ENCODE measurements around the gene PXYLP1. TPM values are rescaled to one million over a fixed set of nuclear protein-coding genes. Genes with fewer than 3 reads are reported as not detected.

The PXYLP1 gene
- polyA plus RNA-seq, 1 experiment = 11.2 TPM

- no peak for DNase-seq (ENCODE audit: low read depth)
- Histone ChIP-seq H3K36me3 (ENCODE audit: control insufficient read depth, insufficient read depth, low read length) (no peaks in the 10 kb centered on the region; the same call in 1 of the 2 replicates), H3K27me3 (ENCODE audit: control insufficient read depth, insufficient read depth, low read length) (peaks cover 3% of the 10 kb centered on the region), H3K4me3 (ENCODE audit: low read depth, low read length) (no peak overlapping the region)
- TF ChIP-seq, protein P1, sequence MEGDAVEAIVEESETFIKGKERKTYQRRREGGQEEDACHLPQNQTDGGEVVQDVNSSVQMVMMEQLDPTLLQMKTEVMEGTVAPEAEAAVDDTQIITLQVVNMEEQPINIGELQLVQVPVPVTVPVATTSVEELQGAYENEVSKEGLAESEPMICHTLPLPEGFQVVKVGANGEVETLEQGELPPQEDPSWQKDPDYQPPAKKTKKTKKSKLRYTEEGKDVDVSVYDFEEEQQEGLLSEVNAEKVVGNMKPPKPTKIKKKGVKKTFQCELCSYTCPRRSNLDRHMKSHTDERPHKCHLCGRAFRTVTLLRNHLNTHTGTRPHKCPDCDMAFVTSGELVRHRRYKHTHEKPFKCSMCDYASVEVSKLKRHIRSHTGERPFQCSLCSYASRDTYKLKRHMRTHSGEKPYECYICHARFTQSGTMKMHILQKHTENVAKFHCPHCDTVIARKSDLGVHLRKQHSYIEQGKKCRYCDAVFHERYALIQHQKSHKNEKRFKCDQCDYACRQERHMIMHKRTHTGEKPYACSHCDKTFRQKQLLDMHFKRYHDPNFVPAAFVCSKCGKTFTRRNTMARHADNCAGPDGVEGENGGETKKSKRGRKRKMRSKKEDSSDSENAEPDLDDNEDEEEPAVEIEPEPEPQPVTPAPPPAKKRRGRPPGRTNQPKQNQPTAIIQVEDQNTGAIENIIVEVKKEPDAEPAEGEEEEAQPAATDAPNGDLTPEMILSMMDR (IDR thresholded peaks at IDR 0.05; ENCODE audit: insufficient read depth, low read depth, low read length) = no peak
- POLR2A ChIA-PET = no interaction called here
- CTCF ChIA-PET = interaction anchor here (1.5 to 2.4 kb wide), 3 partner anchors 11 to 31 kb away, joined by 3 to 8 read pairs (median 4); no protein-coding TSS in a partner anchor
These were observed 34.6 kb downstream of the PXYLP1 start for GRCh38 chr3:141266186-141266585.

- H3K27me3 ChIP-seq (ENCODE audit: control insufficient read depth, insufficient read depth, low read length) = peaks cover 5% of the 10 kb centered on the region
- no peak overlapping the region for H3K4me3 ChIP-seq (ENCODE audit: low read depth, low read length)
- no peak for DNase-seq (ENCODE audit: low read depth)
- CTCF ChIA-PET = interaction anchor here (1.0 to 2.4 kb wide), 3 partner anchors 12 to 32 kb away, joined by 3 to 8 read pairs (median 4); no protein-coding TSS in a partner anchor
- POLR2A ChIA-PET = no interaction called here
- TF ChIP-seq, protein P1 (IDR thresholded peaks at IDR 0.05; ENCODE audit: insufficient read depth, low read depth, low read length) = no peak
- H3K36me3 ChIP-seq (ENCODE audit: control insufficient read depth, insufficient read depth, low read length) = no peaks in the 10 kb centered on the region; the same call in 1 of the 2 replicates
These were observed 35.4 kb downstream of the PXYLP1 start for GRCh38 chr3:141266797-141267555.

GRCh38 chr3:141267629-141268028 lies 36.0 kb downstream of the PXYLP1 start:
- Histone ChIP-seq H3K36me3 (ENCODE audit: control insufficient read depth, insufficient read depth, low read length) (no peaks in the 10 kb centered on the region; the same call in 1 of the 2 replicates), H3K27me3 (ENCODE audit: control insufficient read depth, insufficient read depth, low read length) (peaks cover 5% of the 10 kb centered on the region), H3K4me3 (ENCODE audit: low read depth, low read length) (no peak overlapping the region)
- POLR2A ChIA-PET = no interaction called here
- CTCF ChIA-PET = interaction anchor here (1.0 to 2.4 kb wide), 2 partner anchors 12 to 13 kb away, joined by 3 to 8 read pairs; no protein-coding TSS in a partner anchor
- TF ChIP-seq, protein P1 (IDR thresholded peaks at IDR 0.05; ENCODE audit: insufficient read depth, low read depth, low read length) = no peak
- no peak for DNase-seq (ENCODE audit: low read depth)

- POLR2A ChIA-PET = interaction anchor here (0.6 kb wide), 1 partner anchor 41 kb away, joined by 3 read pairs; no protein-coding TSS in a partner anchor
- Histone ChIP-seq H3K4me3 (ENCODE audit: low read depth, low read length) (no peak overlapping the region), H3K27me3 (ENCODE audit: control insufficient read depth, insufficient read depth, low read length) (peaks cover 5% of the 10 kb centered on the region), H3K36me3 (ENCODE audit: control insufficient read depth, insufficient read depth, low read length) (no peaks in the 10 kb centered on the region; the same call in 1 of the 2 replicates)
- CTCF ChIA-PET = interaction anchor here (2.4 kb wide), 1 partner anchor 13 kb away, joined by 8 read pairs; no protein-coding TSS in a partner anchor
- TF ChIP-seq, protein P1 (IDR thresholded peaks at IDR 0.05; ENCODE audit: insufficient read depth, low read depth, low read length) = no peak
- no peak for DNase-seq (ENCODE audit: low read depth)
These were observed 36.7 kb downstream of the PXYLP1 start for GRCh38 chr3:141268306-141268705.

DNA sequence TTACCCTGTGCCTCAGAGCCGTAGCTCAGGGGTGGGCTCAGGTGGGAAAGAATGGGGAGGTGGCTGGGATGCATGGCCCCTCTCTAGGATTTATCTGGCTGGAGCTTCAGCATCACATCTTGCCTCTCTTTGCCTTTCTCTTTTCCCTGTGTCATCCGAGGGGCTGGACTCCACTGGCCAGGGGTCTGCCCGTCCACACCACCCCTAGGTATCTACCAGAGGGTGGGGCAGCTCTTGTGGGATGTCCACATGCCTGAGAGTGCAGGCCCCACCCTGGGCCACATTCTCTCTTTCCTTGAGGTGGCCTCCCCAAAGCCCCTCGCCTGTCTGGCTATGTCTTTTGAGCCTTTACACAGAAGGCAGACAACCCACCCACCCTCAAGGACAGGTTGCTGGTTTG lies 37.2 kb downstream of the PXYLP1 start:
- Histone ChIP-seq H3K36me3 (ENCODE audit: control insufficient read depth, insufficient read depth, low read length) (no peaks in the 10 kb centered on the region; the same call in 1 of the 2 replicates), H3K27me3 (ENCODE audit: control insufficient read depth, insufficient read depth, low read length) (peaks cover 5% of the 10 kb centered on the region), H3K4me3 (ENCODE audit: low read depth, low read length) (no peak overlapping the region)
- CTCF ChIA-PET = no interaction called here
- POLR2A ChIA-PET = interaction anchor here (0.6 kb wide), 1 partner anchor 40 kb away, joined by 3 read pairs; no protein-coding TSS in a partner anchor
- TF ChIP-seq, protein P1 (IDR thresholded peaks at IDR 0.05; ENCODE audit: insufficient read depth, low read depth, low read length) = no peak
- DNase-seq (ENCODE audit: low read depth) = no peak
